Fibroblast of the aortic adventitia (primary cell): ENCODE measurements around the gene PAAF1. TPM values are rescaled to one million over a fixed set of nuclear protein-coding genes. Genes with fewer than 3 reads are reported as not detected.

ENCODE experiments used
- DNase-seq: peaks from one replicate; pipeline ENCODE4 v3.0.0-alpha.2; 2010; ENCODE audit warnings: low read depth
- H3K4me3 ChIP-seq: 2 replicates; pipeline ENCODE4 v1.5.1; 2011; ENCODE audit warnings: low read depth, mild to moderate bottlenecking, control low read depth, low read length, moderate library complexity
- total RNA-seq: library from RNA; depleted of rRNA; stranded (reverse); fragments of >200 nt; gene quantifications from 2 replicates; pipeline ENCODE4 v1.2.3, GENCODE V29; 2012; ENCODE audit warnings: low replicate concordance
- TF ChIP-seq, protein P1 (sequence below): IDR thresholded peaks from 2 replicates; pipeline ENCODE4 v1.5.1; 2011; ENCODE audit warnings: mild to moderate bottlenecking, low read length, control low read depth, inconsistent platforms; ENCODE audit not compliant: insufficient read depth

Gene PAAF1, protein sequence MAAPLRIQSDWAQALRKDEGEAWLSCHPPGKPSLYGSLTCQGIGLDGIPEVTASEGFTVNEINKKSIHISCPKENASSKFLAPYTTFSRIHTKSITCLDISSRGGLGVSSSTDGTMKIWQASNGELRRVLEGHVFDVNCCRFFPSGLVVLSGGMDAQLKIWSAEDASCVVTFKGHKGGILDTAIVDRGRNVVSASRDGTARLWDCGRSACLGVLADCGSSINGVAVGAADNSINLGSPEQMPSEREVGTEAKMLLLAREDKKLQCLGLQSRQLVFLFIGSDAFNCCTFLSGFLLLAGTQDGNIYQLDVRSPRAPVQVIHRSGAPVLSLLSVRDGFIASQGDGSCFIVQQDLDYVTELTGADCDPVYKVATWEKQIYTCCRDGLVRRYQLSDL
- 9.2 and 11.1 TPM in 2 replicates for total RNA-seq

DNA sequence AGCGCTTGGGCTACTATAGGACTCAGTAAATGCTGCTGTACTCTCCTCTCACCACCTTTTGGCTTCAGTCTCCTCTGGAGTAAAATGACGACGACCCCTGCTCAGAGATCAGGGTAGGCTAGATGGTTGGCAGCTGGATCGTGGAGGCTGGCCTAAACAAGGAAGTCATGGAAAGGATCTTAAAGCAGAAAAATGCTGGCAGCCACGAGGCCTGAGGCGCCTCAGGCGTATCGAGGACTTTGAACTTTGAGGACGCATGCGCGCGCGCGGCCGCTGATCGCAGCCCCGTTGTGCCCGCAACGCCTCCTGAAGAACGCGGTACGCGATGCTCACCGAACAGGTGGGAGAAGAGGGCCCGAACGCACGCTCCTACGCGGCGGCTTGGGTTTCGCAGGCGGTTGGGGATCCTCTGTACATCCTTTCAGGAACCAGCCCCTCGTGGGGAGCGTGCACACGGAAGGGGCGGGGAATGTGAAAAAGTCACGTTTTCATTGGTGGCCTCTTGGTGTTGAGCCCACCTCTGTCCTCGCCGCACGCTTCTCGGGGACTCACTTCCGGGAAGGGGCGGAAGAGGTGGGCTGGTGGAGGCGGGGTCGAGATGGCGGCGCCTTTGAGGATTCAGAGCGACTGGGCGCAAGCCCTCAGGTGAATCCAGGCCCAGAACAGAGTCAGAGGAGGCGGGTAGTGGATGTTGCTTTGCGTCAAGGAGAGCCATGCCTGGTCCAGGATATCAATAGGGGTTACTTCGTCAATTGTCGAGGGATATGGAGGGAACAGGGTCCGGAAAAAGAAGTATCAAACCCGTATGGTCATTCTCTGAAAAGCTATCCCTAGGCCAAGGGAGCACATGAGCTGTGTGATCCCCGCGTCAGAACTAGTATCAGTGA, at the start of gene PAAF1, which contains the start of gene COA4:
TSS of gene PAAF1 (plus strand) at position 576 of the 887 bp plus-strand sequence. CDS start at position 599, 23 bp downstream.
TSS of gene COA4 (minus strand) at position 423 of the 887 bp plus-strand sequence. CDS start 3,468 bp downstream, outside the sequence.
- peak; percentile 94 for DNase-seq
- peak within 1 kb of the TSS; percentile 95 for H3K4me3 ChIP-seq
- TF ChIP-seq, protein P1, sequence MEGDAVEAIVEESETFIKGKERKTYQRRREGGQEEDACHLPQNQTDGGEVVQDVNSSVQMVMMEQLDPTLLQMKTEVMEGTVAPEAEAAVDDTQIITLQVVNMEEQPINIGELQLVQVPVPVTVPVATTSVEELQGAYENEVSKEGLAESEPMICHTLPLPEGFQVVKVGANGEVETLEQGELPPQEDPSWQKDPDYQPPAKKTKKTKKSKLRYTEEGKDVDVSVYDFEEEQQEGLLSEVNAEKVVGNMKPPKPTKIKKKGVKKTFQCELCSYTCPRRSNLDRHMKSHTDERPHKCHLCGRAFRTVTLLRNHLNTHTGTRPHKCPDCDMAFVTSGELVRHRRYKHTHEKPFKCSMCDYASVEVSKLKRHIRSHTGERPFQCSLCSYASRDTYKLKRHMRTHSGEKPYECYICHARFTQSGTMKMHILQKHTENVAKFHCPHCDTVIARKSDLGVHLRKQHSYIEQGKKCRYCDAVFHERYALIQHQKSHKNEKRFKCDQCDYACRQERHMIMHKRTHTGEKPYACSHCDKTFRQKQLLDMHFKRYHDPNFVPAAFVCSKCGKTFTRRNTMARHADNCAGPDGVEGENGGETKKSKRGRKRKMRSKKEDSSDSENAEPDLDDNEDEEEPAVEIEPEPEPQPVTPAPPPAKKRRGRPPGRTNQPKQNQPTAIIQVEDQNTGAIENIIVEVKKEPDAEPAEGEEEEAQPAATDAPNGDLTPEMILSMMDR = no peak

DNA sequence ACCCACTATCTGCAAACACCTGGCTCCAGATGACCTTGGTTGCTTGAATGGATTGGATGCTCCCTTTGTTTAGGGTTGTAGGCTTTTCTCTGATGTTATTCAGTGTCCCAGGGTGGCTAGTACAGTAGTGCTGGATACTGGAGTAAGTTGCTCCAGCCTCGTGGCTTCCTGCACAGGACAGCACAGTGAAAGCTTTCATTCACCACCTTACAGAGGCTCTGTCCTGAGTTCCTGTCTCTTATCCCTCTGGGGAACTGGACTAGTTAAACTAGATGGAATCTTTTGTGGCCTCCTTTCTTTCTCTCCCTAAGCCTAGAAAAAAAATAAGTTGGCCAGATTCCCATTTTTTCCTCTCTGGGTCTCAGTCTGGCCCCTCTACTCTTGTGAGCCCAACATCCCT, 46.5 kb upstream of the PAAF1 start:
- TF ChIP-seq, protein P1 = no peak
- no peak overlapping the region for H3K4me3 ChIP-seq
- DNase-seq = no peak

DNA sequence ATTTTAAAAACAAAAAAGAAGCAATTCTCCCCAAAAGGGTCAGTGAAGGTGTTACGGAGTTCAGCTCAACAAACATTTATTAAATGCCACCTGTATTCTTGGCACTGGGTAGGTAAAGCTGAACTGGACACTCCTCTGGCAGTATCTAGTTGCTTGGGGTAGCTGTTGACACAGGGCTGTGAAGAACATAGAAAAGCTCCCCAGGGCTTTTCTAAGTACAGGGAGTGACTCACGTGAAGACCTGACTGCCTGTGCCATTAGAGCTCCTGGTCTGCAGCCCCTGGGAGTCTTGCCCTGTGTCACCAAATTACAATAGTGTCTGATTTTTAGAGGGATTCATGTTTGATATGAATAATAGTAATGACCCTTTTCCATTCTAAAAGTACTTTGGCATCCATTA, 43.7 kb upstream of the PAAF1 start:
- TF ChIP-seq, protein P1 = no peak
- no peak overlapping the region for H3K4me3 ChIP-seq
- no peak for DNase-seq

DNA sequence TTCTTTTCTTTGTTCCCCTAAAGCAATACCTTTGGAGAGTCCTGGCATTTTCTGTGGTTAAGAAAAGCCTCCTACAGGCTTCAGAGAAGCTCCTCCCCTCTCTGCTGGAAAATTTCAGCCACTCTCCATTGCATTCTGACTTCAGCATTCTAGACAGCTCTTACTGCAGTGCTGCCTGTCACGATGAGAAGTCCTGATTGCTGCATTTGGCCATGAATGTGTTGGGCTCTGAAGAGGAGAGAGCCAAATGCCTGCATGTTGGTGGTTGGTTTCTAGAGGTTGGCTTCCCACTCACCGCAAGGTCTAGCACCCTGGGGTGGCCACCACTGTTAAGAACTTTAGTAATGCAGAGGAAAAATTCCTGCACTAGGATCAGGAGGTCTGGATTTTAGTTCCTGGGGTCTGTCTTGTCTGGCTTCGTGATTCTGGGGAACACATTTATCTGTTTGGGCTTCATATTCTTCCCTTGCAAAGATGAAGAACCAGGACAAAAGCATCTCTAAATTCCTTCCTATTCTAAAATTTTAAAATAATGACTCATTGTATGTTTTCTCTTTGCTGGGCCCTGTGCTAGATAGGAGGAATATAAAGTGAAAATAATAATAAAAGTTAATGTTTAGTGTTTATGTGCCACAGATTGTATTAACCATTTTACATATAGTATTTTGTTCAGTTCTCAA, 38.2 kb upstream of the PAAF1 start:
- TF ChIP-seq, protein P1 = no peak
- peak; percentile 13 for DNase-seq
- H3K4me3 ChIP-seq = no peak overlapping the region

DNA sequence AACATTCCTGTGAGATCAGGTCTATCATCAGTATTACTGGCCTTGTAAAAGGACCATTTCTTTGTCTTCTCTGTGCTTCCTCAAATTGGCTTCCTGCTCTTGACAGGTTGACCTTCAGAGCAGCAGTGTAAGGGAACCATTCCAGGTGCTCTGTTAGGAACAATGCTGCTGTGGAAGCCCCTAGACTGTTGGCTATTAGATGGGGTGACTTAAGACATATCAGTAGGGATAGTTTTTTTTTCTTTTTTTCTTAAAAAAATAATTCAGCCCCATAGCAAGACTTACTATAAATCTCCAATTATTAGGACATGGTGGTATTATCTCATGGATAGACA, 37.7 kb upstream of the PAAF1 start:
- DNase-seq = no peak
- TF ChIP-seq, protein P1 = no peak
- H3K4me3 ChIP-seq = no peak overlapping the region

DNA sequence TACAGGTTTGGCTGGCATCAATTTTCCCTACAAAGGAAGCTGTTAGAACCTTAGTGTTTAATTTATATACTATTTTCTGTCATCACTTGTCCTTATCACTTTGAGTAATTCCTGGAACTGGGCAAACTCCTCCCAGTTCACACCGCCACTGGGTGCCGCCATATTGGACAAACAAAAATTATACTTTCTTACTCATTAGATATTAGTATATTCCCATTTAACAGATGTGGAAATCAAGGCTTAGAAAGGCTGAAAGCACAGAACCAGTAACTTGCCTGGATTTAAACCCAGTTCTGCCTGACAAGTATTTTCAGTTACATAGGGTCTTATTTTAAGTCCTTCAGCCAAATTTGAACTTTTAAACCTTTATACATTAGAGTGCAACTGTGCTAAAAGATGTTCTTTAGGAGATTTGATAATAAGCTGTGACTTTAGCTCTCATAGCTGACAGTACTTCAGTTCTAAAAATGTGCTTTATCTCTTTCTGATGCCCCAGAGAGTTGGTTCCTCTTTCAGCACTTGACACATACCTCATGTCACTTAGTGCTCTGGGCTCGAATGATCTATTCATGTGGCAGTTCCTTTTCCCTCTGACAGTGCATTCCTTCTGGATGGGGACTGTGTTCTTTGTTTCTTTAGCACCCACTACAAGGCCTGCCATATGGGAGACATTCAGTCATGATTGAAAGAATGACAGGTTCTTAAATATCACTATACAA, 25.6 kb upstream of the PAAF1 start:
- TF ChIP-seq, protein P1 = no peak
- DNase-seq = no peak

More for the DNA sequence above, 25.6 kb upstream of the PAAF1 start:
- H3K4me3 ChIP-seq = no peak overlapping the region
